KMS-11 (cell line): ENCODE data around the gene EEIG2.

Experiments used
- H2AFZ ChIP-seq: fragments of 200-600 bp; sonication (generic); 2 replicates; pipeline ENCODE4 v1.6.1; 2016; ENCODE audit warnings: antibody characterized with exemption, mixed run types, low read depth
- H3K27ac ChIP-seq: fragments of 200-600 bp; sonication (generic); 2 replicates; pipeline ENCODE4 v1.6.1; 2016; ENCODE audit warnings: mild to moderate bottlenecking, mixed run types
- H3K27me3 ChIP-seq: fragments of 200-600 bp; sonication (generic); 2 replicates; pipeline ENCODE4 v1.6.1; 2017; ENCODE audit warnings: mild to moderate bottlenecking, low read depth, mixed run types, moderate library complexity; ENCODE audit not compliant: insufficient read depth
- H3K36me3 ChIP-seq: fragments of 200-600 bp; sonication (generic); 2 replicates; pipeline ENCODE4 v1.6.1; 2017; ENCODE audit warnings: mild to moderate bottlenecking, mixed run types; ENCODE audit not compliant: insufficient read depth
- H3K4me1 ChIP-seq: fragments of 200-600 bp; sonication (generic); 2 replicates; pipeline ENCODE4 v1.6.1; 2016; ENCODE audit warnings: mild to moderate bottlenecking, low read depth, mixed run types; ENCODE audit not compliant: poor library complexity, severe bottlenecking
- H3K4me2 ChIP-seq: fragments of 200-600 bp; sonication (generic); 2 replicates; pipeline ENCODE4 v1.7.0; 2016; ENCODE audit warnings: mild to moderate bottlenecking, mixed run types
- H3K4me3 ChIP-seq: fragments of 200-600 bp; sonication (generic); IDR thresholded peaks from 2 replicates; pipeline ENCODE4 v1.6.1; 2017; ENCODE audit warnings: low read depth, low read length, mixed read lengths; ENCODE audit not compliant: insufficient read depth
- H3K79me2 ChIP-seq: fragments of 200-600 bp; sonication (generic); 2 replicates; pipeline ENCODE4 v1.6.1; 2016; ENCODE audit warnings: low read depth, mixed run types; ENCODE audit not compliant: insufficient read depth
- H3K9ac ChIP-seq: fragments of 200-600 bp; sonication (generic); 2 replicates; pipeline ENCODE4 v1.6.1; 2016; ENCODE audit warnings: mild to moderate bottlenecking, mixed run types
- H4K20me1 ChIP-seq: fragments of 200-600 bp; sonication (generic); 2 replicates; pipeline ENCODE4 v1.6.1; 2016; ENCODE audit warnings: mild to moderate bottlenecking, mixed run types; ENCODE audit not compliant: insufficient read depth
- CTCF ChIP-seq: fragments of 200-600 bp; sonication (generic); conservative IDR thresholded peaks from 2 replicates; pipeline ENCODE4 v1.6.1; 2017; ENCODE audit warnings: low read depth, mild to moderate bottlenecking, antibody characterized with exemption, low read length, moderate library complexity, mixed read lengths

EEIG2 gene

GRCh38 chr1:108521990-108522393 lies 37.9 kb upstream of the EEIG2 start:
- TF ChIP-seq CTCF = no peak

GRCh38 chr1:108523829-108524228 lies 36.1 kb upstream of the EEIG2 start:
- no peak overlapping the region for H3K4me2 ChIP-seq
- no peak overlapping the region for H3K4me3 ChIP-seq
- no peaks in the 10 kb centered on the region for H4K20me1 ChIP-seq
- H3K79me2 ChIP-seq = no peaks in the 10 kb centered on the region
- no peak overlapping the region for H3K9ac ChIP-seq
- no peak for TF ChIP-seq CTCF
- H3K36me3 ChIP-seq = no peaks in the 10 kb centered on the region
- no peaks in the 10 kb centered on the region for H3K4me1 ChIP-seq
- no peak overlapping the region for H3K27ac ChIP-seq
- no peak overlapping the region for H2AFZ ChIP-seq
- H3K27me3 ChIP-seq = no peaks in the 10 kb centered on the region

More at GRCh38 chr1:108521990-108522393, 37.9 kb upstream of the EEIG2 start:
- no peaks in the 10 kb centered on the region for H3K27me3 ChIP-seq
- H3K79me2 ChIP-seq = no peaks in the 10 kb centered on the region
- H3K36me3 ChIP-seq = no peaks in the 10 kb centered on the region
- H3K27ac ChIP-seq = no peak overlapping the region
- no peak overlapping the region for H3K9ac ChIP-seq
- no peaks in the 10 kb centered on the region for H4K20me1 ChIP-seq
- no peak overlapping the region for H2AFZ ChIP-seq
- no peaks in the 10 kb centered on the region for H3K4me1 ChIP-seq
- no peak overlapping the region for H3K4me2 ChIP-seq
- no peak overlapping the region for H3K4me3 ChIP-seq

- H2AFZ ChIP-seq = no peak overlapping the region
- no peak overlapping the region for H3K4me3 ChIP-seq
- TF ChIP-seq CTCF = no peak
- no peaks in the 10 kb centered on the region for H3K36me3 ChIP-seq
- H3K4me2 ChIP-seq = no peak overlapping the region
- no peaks in the 10 kb centered on the region for H3K4me1 ChIP-seq
- H3K79me2 ChIP-seq = no peaks in the 10 kb centered on the region
- no peaks in the 10 kb centered on the region for H3K27me3 ChIP-seq
- no peak overlapping the region for H3K27ac ChIP-seq
- no peak overlapping the region for H3K9ac ChIP-seq
- no peaks in the 10 kb centered on the region for H4K20me1 ChIP-seq
Measured at GRCh38 chr1:108524676-108525075, 35.2 kb upstream of the EEIG2 start.

- Histone ChIP-seq H3K4me1 (no peaks in the 10 kb centered on the region), H4K20me1 (no peaks in the 10 kb centered on the region), H3K4me2 (no peak overlapping the region), H3K27ac (no peak overlapping the region), H2AFZ (no peak overlapping the region), H3K36me3 (no peaks in the 10 kb centered on the region), H3K27me3 (no peaks in the 10 kb centered on the region), H3K79me2 (no peaks in the 10 kb centered on the region), H3K9ac (no peak overlapping the region), H3K4me3 (no peak overlapping the region)
- no peak for TF ChIP-seq CTCF
Measured at GRCh38 chr1:108527135-108527534, 32.8 kb upstream of the EEIG2 start.
